Subcutaneous adipose tissue (tissue), 4 donors: ENCODE measurements around the gene PFAS. TPM values are rescaled to one million over a fixed set of nuclear protein-coding genes. Genes with fewer than 3 reads are reported as not detected.

Experiments used
- CTCF ChIP-seq: fragments of 450-650 bp; IDR thresholded peaks from one replicate; pipeline ENCODE4 v1.5.1; 2016; ENCODE audit warnings: low read depth, mild to moderate bottlenecking, control low read depth, antibody characterized with exemption, moderate library complexity
- total RNA-seq, 4 donors: library from RNA; depleted of rRNA; stranded (reverse); fragments of >200 nt; gene quantifications; one replicate each; pipeline ENCODE4 v1.1.0, GENCODE V29; 2016

The PFAS gene
- total RNA-seq, 4 donors from 2014 or later = 7.5 to 20.9 (median 12.0) TPM

- no peak for TF ChIP-seq CTCF
Observed at GRCh38 chr17:8237886-8238285, 11.2 kb upstream of the PFAS start.

GRCh38 chr17:8243827-8244226 is 5.3 kb upstream of the PFAS start:
- TF ChIP-seq CTCF = no peak

GRCh38 chr17:8244768-8245167 is 4.3 kb upstream of the PFAS start:
- no peak for TF ChIP-seq CTCF

GRCh38 chr17:8249621-8250500 is 772 bp downstream of the PFAS start:
- TF ChIP-seq CTCF = no peak

GRCh38 chr17:8253801-8254200 is 4.7 kb downstream of the PFAS start:
- TF ChIP-seq CTCF = no peak

- TF ChIP-seq CTCF = no peak
Observed at GRCh38 chr17:8254881-8255280, 5.8 kb downstream of the PFAS start.

GRCh38 chr17:8255499-8255898 is 6.4 kb downstream of the PFAS start:
- no peak for TF ChIP-seq CTCF
